AG08396 (cell line): ENCODE measurements around the gene VWF.
A peak's percentile ranks its signal among the peaks of the same experiment; 100 is the strongest.
"Not testable (repeated sequence)": the region's sequence is repeated elsewhere in the genome, so short reads cannot be mapped to it uniquely, and the experiment has no call there.

Source experiments
- DNase-seq: peaks from one replicate; pipeline ENCODE4 v3.0.0; 2012; ENCODE audit warnings: low spot score, mixed read lengths

The VWF gene

GRCh38 chr12:6124411-6125309 is at the start of gene VWF:
TSS of gene VWF (minus strand) at chr12:6124670. CDS start at chr12:6123196, 1,474 bp downstream.
- DNase-seq, result no peak

GRCh38 chr12:6172862-6173261 is 48.4 kb upstream of the VWF start:
- no peak for DNase-seq

- no peak for DNase-seq
Observed at GRCh38 chr12:6172086-6172485, 47.6 kb upstream of the VWF start.

- no peak for DNase-seq
Observed at GRCh38 chr12:6171409-6172015, 47.0 kb upstream of the VWF start.

GRCh38 chr12:6167327-6168280 is 43.1 kb upstream of the VWF start:
- DNase-seq, result peak; percentile 85

GRCh38 chr12:6166808-6167207 is 42.3 kb upstream of the VWF start:
- DNase-seq, result no peak

GRCh38 chr12:6165395-6165794 is 40.9 kb upstream of the VWF start:
- DNase-seq, result peak; percentile 46

GRCh38 chr12:6163416-6164060 is 39.1 kb upstream of the VWF start:
- DNase-seq, result no peak

- peak; percentile 61 for DNase-seq
Observed at GRCh38 chr12:6161124-6161882, 36.8 kb upstream of the VWF start.

- not testable (repeated sequence) for DNase-seq
Observed at GRCh38 chr12:6160049-6160649, 35.7 kb upstream of the VWF start.

GRCh38 chr12:6159166-6160011 is 34.9 kb upstream of the VWF start:
- DNase-seq, result not testable (repeated sequence)

- DNase-seq, result no peak
Observed at GRCh38 chr12:6158749-6159148, 34.3 kb upstream of the VWF start.

GRCh38 chr12:6158255-6158654 is 33.8 kb upstream of the VWF start:
- no peak for DNase-seq

GRCh38 chr12:6157482-6157881 is 33.0 kb upstream of the VWF start:
- DNase-seq, result no peak

GRCh38 chr12:6154730-6155459 is 30.4 kb upstream of the VWF start:
- no peak for DNase-seq

GRCh38 chr12:6148722-6149121 is 24.3 kb upstream of the VWF start:
- DNase-seq, result not testable (repeated sequence)

GRCh38 chr12:6148061-6148460 is 23.6 kb upstream of the VWF start:
- no peak for DNase-seq

GRCh38 chr12:6146951-6147350 is 22.5 kb upstream of the VWF start:
- no peak for DNase-seq

GRCh38 chr12:6146509-6146908 is 22.0 kb upstream of the VWF start:
- DNase-seq, result no peak
